GM21528 (cell line): ENCODE data around the gene VAMP5.
"Not testable (repeated sequence)": the region's sequence is repeated elsewhere in the genome, so short reads cannot be mapped to it uniquely, and the experiment has no call there.

ENCODE experiments used
- ATAC-seq: cut with Tn5 transposase; IDR thresholded peaks from one replicate; pipeline ENCODE4 v1.9.1; 2021; ENCODE audit warnings: mild to moderate bottlenecking, moderate library complexity; ENCODE audit not compliant: unreplicated experiment, low FRiP score

VAMP5 gene

DNA sequence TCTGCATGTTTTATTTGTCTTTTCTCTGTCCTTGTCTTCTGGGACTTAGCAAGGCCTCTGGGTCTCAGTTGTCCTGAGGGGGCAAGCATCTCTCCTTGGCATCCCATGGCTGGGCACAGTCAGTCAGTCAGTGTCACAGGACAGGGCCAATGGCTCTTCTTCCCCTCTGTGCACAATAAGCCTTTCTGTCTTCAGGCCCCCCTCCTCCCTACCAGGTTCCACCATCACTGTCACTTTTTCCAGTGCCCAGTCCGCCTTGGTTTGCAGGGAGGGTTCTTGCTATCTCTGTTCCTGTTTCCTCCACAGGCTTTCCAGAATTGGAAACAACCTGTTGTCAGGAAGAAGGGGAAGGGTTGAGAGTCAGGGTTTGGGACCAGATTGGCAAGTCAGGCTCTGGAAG is 1.7 kb upstream of the VAMP5 start:
- no peak for ATAC-seq

DNA sequence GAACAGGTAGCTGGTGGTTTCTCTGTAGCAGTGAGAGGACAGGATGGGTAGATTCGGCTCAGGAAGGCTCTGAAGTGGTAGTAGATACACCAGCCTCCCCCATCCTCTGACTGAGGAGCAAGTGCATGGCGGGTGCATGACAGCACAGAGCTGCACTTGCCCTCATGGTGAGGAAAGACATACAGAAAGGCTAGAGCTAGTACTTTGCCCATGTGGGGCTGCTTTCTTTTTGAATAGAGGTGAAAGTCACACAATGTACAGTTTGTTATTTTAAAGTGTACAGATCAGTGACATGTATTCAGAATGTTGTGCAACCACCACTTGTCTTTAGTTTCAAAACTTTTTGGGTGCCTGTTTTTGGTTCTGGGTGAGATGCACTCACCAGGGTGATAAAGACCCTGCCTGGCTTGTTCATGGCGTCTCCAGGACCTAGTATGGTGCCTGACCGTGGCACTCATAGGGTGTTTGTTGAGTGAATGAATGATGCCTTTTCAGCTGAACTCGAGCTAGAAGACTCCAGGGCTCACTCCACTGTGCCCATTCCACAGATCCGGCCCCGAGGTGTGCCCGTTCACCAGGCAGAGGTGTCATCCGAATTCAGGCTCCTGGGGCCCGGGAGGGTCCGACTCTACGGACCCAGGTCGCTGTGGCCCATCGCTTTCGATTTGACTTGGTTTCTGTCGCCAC is 421 bp upstream of the VAMP5 start:
- ATAC-seq = no peak

DNA sequence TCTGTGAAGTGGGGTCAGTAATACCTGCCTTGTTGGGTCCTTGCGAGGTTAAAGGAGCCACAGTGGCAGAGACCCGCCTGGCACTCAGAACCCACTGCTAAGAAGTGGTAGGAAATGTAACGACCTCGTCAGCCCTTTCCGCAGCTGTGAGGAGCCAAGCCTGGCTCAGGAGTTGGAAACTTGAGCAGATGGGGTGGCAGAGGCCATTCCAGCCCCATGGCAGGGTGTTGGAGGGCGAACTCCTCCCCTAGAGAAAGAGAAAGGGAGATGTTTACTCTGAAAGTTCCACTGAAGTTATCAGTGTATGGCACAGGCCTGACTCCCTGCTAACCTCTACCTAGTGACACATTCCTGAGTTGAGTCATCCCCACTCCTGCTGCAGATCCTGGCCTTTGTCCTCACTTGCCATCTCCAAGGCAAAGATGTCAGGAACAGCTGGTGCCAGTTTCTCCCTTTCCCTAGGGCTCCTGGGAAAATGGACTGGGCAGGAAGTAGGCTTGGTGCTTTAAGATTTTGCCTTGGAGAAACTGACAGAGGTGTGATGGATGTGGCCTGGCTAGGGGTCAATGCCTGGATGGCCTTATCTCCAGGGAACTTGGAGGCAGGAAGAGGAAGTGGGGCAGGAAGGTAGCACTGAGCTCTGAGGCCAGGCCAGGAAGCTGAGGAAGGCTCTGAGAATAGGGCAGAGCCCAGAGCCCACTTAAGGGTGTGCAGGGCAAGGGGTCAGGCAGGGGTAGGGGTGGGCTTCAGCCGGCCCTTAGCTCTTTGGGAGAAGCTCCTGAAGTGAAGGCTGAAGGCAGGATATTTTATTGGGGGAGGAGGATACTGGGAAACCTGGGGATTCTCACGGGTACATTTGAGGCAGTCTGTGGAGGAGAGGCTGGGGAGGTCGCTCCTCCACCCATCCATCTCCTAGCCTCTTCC is 888 bp downstream of the VAMP5 start:
- ATAC-seq = no peak

DNA sequence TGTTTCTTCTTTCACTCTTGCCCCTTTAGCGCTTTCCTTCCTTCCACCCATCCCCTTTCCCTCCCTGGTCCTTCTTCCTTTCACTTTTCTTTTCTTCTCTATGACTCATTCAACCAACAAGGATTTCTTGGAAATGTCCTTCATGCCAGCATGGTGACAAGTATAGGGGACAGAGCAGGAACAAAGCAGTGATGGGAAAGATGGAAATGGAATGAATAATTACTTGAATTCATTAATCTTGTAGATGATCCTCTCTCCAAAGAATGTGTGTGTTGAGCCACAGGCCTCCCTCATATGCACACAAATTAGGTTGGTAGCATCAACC is 1.5 kb downstream of the VAMP5 start:
- no peak for ATAC-seq

DNA sequence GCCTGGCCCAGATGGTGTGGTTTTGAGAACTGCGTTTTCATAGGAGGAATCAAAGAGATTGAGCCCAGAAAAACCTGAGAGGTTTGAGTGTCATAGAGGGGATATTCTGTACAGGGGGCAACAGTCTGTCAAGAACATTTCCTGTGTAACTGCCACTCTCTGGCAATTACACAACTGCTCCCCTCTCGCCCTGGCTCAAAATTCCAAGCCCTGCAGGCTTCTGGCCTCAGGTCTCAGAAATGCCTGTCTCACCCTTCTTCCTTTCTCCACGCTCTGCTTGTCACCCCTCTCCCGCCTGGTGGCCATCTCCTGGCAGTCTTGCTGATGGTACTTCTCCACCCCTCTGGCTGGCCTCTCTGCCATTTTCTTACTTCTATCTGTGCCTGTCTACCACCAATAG is 4.0 kb downstream of the VAMP5 start:
- no peak for ATAC-seq

DNA sequence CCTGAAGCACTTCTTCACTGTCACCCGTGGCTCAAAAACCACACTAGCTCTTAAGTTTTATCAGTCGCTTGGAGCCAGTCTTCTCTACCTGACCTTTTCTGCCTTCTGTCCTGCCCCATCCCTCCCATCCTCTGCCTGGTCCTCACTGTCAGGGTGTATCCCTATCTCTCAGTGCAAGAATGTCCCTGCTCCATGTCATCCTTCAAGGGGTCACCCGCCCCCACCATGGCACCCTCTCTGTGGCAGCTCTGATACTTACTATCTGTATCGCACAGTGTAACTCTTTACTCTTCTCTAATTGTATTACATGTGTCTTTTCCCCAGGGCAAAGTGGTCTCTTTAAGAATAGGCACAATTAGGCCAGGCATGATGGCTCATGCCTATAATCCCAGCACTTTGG is 4.4 kb downstream of the VAMP5 start:
- ATAC-seq = no peak

DNA sequence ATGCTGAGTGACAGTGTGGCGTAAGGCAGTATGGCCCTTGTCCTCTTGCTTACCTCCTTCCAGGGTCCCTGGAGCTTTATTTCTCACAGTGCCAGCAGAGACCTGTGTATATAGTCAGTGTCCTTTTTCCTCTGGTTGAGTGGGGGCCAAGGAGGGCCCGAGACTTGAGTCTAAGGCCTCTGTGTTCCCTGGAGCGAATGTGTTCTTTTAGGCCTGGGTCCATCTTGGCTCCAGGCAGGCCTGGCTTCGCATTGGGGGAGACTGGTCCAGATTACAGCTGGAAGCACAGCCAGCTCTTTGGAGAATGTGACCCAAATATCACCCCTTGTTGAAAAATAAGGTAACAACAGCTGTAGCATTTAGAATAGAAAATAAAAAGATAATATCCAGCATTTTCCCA is 5.0 kb downstream of the VAMP5 start:
- ATAC-seq = no peak

DNA sequence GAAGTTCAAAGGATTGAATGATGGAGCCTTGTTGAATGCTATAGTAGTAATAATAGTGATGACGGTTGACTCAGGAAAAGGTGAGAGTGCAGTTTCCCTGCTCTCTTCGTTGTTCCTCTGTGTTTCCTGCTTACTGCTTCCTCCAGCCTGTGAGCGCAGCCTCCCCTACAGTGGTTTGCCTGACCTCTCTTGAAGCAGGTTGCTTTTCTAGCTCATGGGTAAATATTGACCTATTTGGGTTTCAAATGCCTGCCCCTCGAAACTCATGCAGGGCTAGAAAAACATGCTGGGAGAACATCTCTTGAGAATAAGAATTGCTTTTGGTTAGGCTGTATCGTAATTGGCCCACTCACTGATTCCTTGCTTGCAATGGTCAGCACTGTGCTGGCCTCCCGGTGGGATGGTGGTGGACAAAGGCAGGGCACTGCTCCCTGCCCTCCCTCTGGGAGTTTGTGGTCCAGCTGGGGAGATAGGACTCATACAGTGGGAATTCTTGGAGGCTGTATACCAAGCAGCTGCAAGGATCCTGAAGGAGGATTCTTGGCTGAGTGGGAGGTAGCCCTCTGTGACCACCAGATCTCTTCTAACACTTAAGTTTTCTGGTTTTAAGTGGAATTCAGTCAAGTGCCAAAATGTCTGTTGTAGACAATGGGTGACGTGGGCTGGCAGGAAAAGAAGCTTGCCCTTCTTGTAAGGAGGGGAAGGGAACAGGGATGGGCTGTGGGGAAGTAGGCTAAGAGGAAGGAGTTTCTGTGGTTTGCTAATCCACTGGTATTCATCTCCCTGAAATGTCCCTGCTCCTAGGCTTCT is 6.0 kb downstream of the VAMP5 start:
- no peak for ATAC-seq

DNA sequence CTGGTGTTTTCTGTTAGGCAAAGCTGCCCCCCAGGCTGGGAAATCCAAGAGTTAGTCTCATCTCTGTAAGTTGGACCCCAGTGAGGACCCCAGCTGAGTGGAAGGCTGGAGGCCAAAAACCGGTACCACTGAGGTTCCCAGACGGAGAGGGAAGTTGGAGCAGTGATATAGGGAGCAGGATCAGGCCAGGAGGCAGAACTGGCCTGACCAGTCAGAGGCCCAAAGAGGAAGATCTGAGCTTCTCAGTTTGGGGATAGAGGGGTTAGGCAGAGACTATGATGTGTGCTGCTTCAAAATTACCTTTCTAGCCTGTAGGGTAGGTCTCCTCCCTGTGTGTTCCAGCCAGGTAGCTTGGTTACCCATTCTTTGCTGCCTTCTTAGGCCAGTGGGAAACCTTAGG is 6.7 kb downstream of the VAMP5 start:
- ATAC-seq = no peak

DNA sequence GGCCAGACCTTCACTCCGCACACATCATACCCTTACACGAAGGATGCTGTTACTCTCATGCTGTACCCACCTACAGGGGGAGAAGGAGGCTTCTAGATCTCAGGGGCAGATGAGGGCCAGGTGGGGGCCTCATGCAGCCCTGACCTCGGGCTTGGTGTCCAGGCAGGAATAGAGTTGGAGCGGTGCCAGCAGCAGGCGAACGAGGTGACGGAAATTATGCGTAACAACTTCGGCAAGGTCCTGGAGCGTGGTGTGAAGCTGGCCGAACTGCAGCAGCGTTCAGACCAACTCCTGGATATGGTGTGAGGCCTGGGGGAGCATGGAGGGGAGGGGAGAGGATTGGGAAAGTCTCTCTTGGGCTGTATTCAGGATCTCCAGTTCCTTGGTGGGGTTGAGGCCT is 7.3 kb downstream of the VAMP5 start:
- no peak for ATAC-seq

DNA sequence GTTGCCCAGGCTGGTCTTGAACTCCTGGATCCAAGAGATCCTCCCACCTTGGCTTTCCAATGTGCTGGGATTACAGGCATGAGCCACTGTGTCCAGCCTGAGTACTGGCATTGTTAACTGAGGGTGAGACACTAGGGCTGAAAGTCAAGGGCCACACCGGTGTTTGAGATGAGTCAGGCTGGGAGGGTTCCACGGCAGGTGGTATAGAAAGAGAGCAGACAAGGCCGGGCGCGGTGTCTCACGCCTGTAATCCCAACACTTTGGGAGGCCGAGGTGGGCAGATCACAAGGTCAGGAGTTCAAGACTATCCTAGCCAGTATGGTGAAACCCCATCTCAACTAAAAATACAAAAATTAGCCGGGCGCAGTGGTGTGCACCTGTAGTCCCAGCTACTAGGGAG is 8.1 kb downstream of the VAMP5 start:
- ATAC-seq = not testable (repeated sequence)

DNA sequence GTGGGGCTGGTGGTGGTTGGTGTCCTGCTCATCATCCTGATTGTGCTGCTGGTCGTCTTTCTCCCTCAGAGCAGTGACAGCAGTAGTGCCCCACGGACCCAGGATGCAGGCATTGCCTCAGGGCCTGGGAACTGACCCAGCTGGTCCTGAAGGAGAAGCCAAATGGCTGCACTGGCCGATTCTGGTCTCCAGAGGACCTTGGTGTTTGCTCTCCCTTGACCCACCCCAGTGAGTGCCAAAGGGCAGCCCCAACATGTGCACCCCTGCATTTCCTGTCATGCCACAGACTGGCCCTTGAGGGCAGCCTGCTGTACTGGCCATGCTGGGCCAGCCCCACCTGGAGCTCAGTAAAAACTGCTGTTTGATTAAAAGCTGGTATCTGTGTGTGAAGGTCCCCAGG is 8.8 kb downstream of the VAMP5 start:
- no peak for ATAC-seq

DNA sequence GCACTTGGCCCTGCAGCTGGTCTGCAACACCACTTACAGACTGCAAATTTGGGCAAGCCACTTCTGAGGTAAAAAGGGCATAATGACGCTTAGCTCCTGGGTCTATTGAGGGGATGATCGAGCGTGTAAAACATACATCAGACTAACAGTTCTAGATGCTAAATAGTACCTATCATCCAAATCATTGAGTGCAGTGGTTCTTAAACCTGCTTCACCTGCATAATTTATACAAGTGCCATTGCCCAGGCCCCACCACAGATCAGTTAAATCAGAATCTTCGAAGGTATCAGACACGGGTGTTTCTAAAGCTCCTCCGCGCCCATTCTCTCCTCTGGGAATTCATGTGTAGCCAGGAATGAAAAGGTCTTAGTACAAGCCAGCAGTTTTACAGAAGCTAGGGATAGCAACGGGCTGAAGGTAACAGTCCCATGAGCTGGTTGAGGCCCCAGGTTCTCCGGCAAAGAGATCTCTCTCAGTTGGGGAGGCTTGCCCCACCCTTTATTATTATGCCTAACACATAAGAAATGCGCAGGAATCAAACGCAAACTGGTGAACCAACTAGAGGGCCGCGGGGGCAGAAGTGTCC is 10.6 kb downstream of the VAMP5 start:
- no peak for ATAC-seq

DNA sequence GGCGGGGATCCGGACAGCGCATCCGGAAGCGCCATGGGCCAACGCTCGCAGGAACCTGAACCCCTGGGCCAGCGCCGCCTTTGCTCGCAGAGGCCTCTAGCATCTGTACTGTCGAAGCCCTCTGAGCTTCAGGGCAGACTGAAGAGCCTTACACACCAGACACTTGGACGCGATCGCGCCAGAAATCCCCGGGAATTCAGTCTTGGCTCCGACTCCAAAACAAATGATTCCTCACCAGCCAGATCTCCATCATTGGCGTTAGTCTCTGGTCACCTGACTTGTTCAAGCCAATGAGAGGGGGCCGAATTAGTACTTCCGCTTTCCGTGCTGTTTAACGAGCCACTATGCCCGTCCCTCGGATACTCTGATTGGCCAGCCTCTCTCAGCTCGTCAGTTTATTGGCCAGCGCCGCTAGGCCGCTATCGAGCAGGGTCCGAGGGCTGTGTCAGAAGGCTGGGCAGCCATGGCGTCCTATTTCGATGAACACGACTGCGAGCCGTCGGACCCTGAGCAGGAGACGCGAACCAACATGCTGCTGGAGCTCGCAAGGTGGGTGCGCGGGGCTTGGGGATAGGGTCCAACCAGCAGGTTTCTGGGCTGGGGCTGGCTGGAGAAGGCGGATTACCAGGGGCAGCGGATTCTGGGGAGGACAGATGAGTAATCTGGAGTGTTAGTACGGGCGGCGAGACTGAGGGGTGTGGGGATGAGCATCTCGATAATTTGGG is 11.2 kb downstream of the VAMP5 start, which contains the start of gene RNF181:
Gene RNF181 (plus strand): TSS at position 445 of the 725 bp plus-strand sequence. CDS start 19 bp downstream, at position 464.
- ATAC-seq = peak; percentile 97

DNA sequence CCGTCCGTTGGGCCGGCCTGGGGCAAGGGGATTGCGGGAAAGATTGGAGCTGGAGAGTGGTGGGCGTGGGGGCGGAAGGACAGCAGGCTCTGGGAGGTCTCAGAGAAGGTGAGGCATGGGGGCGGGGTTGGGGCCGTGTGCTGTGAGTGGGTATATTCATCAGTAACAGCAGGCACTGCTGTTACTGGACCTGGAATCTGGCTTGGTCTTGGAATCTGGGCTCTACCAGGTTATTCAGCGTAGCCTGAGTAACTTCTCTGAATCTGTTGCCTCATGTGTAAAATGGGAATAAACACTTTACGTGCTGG is 11.7 kb downstream of the VAMP5 start:
- ATAC-seq = peak; percentile 20

DNA sequence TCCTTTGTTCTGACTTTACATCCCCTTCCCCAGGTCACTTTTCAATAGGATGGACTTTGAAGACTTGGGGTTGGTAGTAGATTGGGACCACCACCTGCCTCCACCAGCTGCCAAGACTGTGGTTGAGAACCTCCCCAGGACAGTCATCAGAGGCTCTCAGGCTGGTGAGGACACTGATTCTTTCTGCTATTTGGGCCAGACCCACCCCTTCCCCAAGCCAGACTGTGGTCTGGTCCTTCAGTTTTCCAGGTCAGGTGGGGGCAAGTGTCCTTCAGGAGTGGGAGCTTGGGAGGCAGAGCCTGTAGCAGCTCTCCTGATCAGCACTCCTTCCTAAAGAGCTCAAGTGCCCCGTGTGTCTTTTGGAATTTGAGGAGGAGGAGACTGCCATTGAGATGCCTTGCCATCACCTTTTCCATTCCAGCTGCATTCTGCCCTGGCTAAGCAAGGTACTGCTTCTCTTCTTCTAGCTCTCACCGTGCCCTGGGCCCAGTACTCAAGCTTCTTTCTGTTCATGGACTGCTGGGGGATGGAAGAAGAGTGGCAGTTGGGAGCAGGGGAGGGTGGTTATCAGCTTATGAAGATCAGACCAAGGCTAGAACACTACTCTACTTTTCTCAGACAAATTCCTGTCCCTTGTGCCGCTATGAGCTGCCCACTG is 12.4 kb downstream of the VAMP5 start:
- no peak for ATAC-seq

DNA sequence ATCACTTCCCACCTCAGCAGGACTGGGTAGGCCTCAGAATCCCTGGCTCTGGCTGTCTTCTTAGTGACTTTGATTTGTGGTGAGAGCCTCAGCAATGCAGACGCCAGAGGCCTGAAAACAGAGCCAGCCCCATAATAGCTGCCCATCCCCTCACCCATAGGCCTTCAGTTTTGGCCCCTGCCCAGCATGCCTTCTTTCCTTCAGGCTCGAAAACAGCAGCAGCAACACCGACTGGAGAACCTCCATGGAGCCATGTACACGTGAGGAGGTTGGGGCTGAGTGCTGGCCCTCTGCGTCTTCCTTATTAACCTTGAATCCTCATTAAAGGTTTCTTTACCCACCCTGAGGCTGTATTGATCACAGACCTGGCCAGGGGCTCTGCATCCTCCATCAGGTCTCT is 13.0 kb downstream of the VAMP5 start:
- no peak for ATAC-seq

DNA sequence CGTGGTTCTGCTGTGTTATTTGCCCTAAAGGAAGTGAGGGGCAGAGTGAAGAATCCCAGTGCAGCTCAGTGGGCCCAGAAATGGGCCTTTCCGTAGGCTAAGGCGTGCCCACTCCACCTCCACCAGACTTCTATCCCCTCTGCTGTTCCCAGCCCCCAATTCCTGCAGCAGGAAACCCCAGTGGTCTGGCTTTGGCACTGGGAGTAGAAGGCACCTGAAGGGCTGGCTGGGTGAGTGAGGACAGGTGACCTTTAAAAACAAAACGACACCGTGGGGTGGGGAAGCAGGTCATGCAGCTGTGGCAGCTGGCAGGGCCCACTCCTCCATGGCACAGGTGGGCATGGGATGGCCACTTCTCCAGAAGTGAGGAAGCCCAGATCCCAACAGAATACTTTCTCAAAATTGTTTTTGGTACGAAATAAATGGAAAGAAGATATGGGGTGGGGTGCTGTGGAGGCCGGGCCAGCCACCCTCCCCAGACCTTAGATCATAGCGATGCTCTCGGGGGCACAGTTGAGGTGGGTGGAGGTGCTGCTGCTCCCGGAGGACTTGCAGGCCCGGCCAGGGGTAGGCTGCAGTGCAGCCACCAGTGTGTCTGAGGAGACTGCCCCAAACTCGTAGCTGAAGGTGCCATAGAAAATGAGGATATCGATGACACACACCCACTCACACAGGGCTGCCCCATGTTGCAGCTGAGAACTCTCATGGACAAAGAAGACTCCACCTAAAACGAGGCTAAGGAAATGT is 14.5 kb downstream of the VAMP5 start:
- ATAC-seq = no peak
